ENCODE measurements around the gene HIGD2B. TPM values are rescaled to one million over a fixed set of nuclear protein-coding genes. Genes with fewer than 3 reads are reported as not detected.
"Not testable (repeated sequence)": the region's sequence is repeated elsewhere in the genome, so short reads cannot be mapped to it uniquely, and the experiment has no call there.

HIGD2B gene
- total RNA-seq, 2 experiments from 2014 or later: 0.24 TPM; not detected in 1

DNA sequence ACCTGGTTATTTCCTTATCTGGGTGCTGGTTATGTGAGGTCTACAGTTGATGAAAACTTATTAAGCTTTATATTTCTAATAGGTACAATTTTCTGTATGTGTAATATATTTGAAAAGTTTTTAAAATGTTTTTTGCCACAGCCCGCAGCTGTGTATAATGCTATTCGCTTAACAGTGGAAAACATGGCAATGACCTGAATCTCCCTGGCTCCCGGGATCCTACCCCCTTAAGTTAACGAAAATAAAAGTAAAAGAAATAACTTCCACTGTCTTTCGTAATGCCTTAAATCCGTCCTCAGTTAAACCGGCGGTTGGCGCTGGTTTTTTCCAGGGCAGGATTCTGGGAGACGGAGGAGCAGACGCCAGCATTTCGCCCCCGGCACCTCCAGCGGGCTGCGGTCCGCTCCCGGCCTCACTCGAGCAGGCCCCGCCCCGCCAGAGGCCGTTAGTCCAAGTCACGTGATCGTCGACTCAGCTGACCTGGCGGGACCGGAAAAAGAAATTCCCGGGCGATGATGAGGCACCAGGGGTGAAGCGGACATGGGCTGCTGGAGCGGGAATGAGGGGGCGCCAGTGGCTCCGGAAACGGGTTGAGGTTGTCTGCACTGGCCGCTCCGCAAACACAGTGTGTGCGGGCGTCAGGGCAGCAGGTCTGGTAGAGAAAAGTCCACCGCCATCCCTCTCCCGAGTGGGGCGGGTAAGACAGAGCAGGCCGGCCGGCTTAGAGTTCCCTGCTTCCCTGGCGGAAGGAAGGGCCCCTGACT, 49.3 kb downstream of the HIGD2B start:
- CTCF ChIA-PET; H3K27me3 Mint-ChIP-seq (ENCODE audit: low read depth); H3K36me3 Mint-ChIP-seq (ENCODE audit: low read depth); POLR2A ChIA-PET; H3K27ac Mint-ChIP-seq; H3K9me3 Mint-ChIP-seq (ENCODE audit: insufficient read depth); H3K4me1 Mint-ChIP-seq (ENCODE audit: low read depth): not testable (repeated sequence)
- peak; percentile 80 for ATAC-seq
- peak; percentile 82 for DNase-seq
- peak overlapping the region; percentile 46 for H3K4me3 Mint-ChIP-seq

DNA sequence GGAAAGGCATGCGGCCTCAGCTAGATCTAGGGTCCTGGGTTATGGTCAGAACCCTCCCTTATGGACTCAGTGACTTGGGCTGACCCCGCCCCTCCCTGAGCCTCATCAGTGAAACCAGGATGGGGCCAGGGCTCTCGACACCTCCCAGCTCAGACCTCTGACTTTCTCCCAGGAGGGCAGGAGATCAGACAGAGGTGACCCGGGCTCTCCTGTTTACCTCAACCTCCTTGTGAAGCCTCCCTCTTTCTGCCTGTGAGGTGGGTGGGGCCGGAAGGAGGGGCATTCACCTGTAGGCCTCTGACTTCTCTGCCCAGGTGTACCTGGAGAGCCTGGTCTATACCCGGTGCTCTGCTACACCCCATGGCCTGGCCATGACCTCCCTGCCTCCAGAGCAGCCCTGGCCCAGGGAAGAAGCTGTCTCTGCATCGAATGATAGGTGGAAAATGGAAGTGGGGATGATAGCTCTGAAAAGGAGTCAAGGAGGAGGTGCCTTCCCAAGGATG, 56.9 kb downstream of the HIGD2B start:
- not testable (repeated sequence) for H3K27me3 Mint-ChIP-seq (ENCODE audit: low read depth); ATAC-seq; H3K4me1 Mint-ChIP-seq (ENCODE audit: low read depth); H3K27ac Mint-ChIP-seq; H3K36me3 Mint-ChIP-seq (ENCODE audit: low read depth); H3K9me3 Mint-ChIP-seq (ENCODE audit: insufficient read depth); DNase-seq; H3K4me3 Mint-ChIP-seq
- ChIA-PET POLR2A (interaction anchor here (1.3 kb wide), 1 partner anchor 29 kb away, joined by 3 read pairs; no protein-coding TSS in a partner anchor), CTCF (interaction anchor here (1.5 kb wide), 1 partner anchor 29 kb away, joined by 5 read pairs; no protein-coding TSS in a partner anchor)

DNA sequence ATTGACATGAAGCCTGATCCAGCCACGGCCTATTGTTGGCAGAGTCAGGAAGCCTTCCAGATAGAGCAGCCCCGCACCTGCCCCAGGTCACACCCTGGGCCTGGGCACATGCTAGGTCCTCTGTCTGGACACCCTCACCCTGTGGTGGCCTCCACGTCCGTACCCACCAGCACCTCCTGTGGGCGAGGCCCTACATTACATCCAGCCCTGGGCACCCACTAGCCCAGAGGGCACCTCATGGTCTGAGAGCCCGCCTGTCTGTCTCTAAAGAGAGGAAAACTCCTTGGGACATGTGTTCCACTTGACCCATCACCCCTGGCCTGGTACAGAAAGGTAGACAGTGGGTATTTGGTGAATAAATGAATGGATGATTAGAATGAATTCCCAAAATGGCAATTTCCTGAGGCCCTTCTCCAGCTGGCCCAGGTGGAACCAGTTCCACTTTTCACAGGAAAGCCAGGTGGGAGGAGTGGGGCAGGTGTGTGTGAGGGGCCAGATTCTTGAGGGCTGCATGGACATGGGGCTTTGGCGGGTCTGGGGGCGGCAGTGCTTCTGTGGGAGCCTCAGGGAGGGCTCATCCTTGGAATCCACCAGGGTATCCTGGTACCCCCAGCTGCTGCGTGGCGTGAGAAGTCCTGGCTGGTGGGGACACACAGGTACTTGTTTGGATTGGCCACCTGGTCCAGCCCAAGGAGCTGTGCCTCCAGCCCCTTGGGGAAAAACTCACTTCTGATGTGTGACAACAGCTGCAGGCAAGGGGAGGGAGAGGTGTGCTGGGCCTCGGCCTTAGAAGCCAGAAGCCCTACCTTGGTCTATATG, 57.5 kb downstream of the HIGD2B start:
- CTCF ChIA-PET: interaction anchor here (1.5 kb wide), 1 partner anchor 28 kb away, joined by 5 read pairs; no protein-coding TSS in a partner anchor
- not testable (repeated sequence) for H3K9me3 Mint-ChIP-seq (ENCODE audit: insufficient read depth); H3K36me3 Mint-ChIP-seq (ENCODE audit: low read depth); H3K27me3 Mint-ChIP-seq (ENCODE audit: low read depth); H3K4me1 Mint-ChIP-seq (ENCODE audit: low read depth); ATAC-seq; H3K27ac Mint-ChIP-seq; H3K4me3 Mint-ChIP-seq; DNase-seq
- POLR2A ChIA-PET: interaction anchor here (1.3 kb wide), 1 partner anchor 28 kb away, joined by 3 read pairs; no protein-coding TSS in a partner anchor

DNA sequence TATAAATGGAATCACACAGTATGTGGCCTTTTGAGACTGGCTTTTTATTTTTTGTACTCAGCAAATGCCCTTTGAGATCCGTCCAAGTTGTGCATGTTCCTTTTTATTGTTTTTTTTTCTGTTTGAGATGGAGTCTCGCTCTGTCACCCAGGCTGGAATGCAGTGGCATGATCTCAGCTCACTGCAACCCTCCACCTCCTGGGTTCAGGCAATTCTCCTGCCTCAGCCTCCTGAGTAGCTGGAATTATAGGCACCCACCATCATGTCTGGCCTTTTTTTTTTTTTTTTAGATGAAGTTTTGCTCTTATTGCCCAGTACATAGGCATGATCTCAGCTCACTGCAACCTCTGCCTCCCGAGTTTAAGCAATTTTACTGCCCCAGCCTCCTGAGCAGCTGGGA, 59.8 kb downstream of the HIGD2B start:
- CTCF ChIA-PET; H3K36me3 Mint-ChIP-seq (ENCODE audit: low read depth); H3K4me1 Mint-ChIP-seq (ENCODE audit: low read depth); H3K27me3 Mint-ChIP-seq (ENCODE audit: low read depth); ATAC-seq; H3K4me3 Mint-ChIP-seq; H3K9me3 Mint-ChIP-seq (ENCODE audit: insufficient read depth); H3K27ac Mint-ChIP-seq; POLR2A ChIA-PET; DNase-seq: not testable (repeated sequence)

Other genes starting within 250 kb of the HIGD2B start
- gene ARIH1, start 211.9 kb downstream of the HIGD2B start, total RNA-seq: 100 to 1,000 TPM; 110 to 119 TPM
- gene GOLGA6B, start 31.5 kb downstream of the HIGD2B start, total RNA-seq: not detected
- gene BBS4, start within 50 bp of the HIGD2B start, total RNA-seq: 10 to 100 TPM in 1 of 2 experiments, 1 to 10 TPM in 1; 9.2 to 11.6 TPM
- 10 to 100 TPM; 69.3 to 76.2 TPM for gene ADPGK, start 97.6 kb upstream of the HIGD2B start, total RNA-seq

All from activated CD8-positive, alpha-beta T cell treated with anti-CD3 and anti-CD28 coated beads, Interleukin-2, amount 10 ng/mL, durations not matched to agents 7 days and 5 days (primary cell).